ENCODE results near the gene CDH4.

The CDH4 gene

GRCh38 chr20:61600016-61600415, 348.0 kb downstream of the CDH4 start:
- DNase-seq (ENCODE audit: low read depth, low spot score), result no peak

DNA sequence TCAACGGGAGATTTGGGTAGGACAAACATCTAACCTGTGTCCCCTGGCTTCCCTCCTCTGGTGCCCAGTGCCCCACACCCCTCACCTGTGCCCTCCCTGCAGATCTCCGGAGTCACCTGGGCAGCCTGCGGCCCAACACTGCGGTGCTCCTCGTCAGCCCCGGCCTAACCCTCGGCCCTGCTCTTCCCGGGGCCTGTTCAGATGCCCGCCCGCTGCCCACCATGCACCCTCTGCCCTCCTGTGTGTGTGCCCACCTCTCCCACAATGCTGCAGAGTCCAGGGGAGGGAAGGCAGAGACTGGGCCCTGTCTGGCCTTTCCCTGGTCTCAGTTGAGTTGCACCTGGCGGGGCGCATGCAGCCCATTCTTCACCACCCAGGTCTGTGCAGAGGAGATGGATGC, 349.3 kb downstream of the CDH4 start:
- no peak for DNase-seq (ENCODE audit: low read depth, low spot score)

DNA sequence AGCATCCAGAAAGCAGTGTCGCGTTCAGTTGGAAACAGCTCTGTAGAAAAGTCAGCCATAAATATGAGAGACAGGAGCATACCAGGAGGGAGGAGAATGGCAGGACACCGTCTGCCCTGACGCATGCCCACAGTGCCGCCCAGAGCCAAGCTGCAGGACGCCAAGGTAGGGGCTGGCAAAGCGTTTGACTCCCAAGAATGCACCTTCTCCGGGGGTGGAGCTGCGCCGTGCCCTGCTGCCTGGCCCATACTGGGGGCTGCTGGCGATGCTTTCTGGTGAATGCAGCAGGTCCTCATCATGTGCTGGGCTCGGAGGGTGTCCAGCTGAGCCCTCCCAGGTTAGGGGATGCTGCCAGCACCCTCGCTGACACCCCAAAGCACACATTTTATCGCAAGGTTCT, 349.8 kb downstream of the CDH4 start:
- no peak for DNase-seq (ENCODE audit: low read depth, low spot score)

- no peak for DNase-seq (ENCODE audit: low read depth, low spot score)
Observed at GRCh38 chr20:61603715-61604114, 351.7 kb downstream of the CDH4 start.

GRCh38 chr20:61604549-61604948, 352.5 kb downstream of the CDH4 start:
- no peak for DNase-seq (ENCODE audit: low read depth, low spot score)

GRCh38 chr20:61605283-61605682, 353.2 kb downstream of the CDH4 start:
- DNase-seq (ENCODE audit: low read depth, low spot score), result no peak

GRCh38 chr20:61605862-61606557, 353.9 kb downstream of the CDH4 start:
- DNase-seq (ENCODE audit: low read depth, low spot score), result no peak

GRCh38 chr20:61608275-61609085, 356.4 kb downstream of the CDH4 start:
- no peak for DNase-seq (ENCODE audit: low read depth, low spot score)

DNA sequence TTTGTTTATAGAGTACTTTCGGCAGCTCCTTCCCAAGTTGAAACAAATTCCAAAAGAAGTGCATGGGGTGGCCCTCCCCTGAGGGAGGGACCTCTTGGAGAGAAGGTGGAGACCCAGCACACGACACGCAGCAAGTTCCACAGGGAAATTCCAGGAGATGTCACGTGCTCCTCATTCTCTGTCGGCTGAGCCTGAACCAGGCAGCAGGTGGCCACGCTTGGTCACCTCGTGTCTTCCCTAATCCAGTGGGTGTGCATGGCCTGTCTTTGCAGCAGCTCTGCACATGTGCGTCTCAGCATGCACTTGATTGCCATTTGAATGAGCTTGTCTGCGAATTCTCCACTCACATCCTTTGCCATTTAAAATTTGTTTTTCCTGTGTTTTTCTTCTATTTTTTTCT, 357.4 kb downstream of the CDH4 start:
- DNase-seq (ENCODE audit: low read depth, low spot score), result no peak

DNA sequence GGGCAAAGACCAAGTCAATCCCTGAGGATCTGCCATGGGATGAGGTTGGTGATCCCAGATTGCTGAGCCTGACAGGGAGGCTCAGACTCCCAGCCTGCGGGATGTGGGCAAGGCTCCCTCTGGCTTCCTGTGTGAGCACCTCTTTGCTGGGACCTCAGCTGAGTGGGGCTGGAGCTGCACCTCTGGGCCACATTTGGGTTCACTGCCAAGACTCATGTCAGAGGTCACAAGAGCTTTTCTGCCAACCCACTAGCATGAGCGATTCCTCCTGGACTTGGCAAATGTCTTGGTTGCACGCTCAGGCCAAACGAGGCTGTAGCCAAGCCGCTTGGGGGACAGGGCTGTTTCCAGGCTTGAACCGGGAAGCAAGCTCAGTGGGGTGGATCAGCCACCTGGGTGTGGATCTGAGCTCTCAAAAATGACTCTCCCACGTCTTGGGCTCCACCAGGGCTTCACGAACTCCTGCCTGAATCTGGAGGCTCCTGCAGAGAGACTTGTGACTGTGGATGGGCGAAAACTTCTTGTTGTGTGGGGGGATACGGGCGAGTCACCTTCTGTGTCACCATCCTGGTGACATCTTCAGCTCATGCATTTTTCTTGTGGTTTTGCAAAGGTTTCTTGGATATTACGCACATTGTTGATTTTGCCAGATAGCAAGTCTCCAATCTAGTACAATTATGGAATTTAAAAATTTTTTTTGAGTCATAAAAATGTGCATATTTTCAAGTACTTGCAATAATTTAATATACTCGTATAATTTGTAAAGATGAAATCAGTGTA, 359.5 kb downstream of the CDH4 start:
- no peak for DNase-seq (ENCODE audit: low read depth, low spot score)

DNA sequence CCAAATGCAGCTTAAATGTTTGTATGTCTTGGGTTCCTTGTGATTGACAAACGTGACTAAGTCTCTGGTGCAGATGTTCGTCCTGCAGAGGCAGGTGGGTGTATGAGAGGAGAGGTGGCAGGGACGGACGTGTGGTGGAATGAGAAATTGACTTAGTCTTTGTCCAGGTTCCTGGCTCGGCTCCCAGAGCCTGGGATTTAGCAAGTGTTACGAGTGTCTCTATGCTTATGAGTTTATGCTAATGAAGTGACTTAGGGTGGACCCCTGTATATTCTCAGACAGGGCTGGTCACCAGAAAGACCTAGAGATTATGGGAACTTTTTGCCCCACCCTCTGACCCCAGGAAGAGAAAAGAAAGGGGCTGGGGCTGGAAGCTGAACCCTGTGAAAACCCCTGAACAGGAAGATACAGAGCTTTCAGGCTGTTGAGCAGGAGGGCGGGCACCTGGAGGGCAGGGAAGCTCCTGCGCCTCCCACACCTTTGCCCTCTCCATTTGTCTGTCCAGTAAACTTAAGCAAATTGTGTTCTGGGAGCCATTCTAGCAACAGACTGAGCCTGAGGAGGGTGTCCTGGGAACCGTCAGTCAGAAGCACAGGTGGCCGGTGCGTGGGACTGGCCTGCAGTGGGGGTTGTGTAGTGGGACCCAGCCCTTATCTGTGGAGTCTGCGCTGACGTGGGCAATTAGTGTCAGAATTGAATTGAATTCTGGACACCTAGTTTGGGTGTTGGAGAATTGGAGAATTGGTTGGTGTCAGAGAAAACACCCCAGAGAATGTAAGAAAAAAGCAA, 362.1 kb downstream of the CDH4 start:
- no peak for DNase-seq (ENCODE audit: low read depth, low spot score)

DNA sequence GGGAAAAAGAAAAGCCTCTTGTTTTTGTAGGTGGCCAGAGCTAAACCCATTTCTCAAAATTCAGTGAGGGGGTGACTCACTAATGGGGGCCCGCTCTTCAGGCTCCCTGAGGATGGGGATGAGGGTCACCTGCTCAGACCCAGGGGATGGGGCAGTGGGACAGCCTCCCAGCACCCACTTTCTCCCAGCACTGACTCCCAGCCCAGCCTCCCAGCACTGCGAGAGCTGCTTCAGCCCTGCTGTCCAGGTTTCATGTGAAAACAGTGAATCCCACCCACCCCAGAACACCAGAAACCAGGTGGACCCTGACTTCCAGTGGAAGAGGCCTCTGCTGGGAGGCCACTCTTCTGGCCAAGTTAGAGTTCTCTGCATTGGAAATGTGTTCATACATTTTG, 362.6 kb downstream of the CDH4 start:
- no peak for DNase-seq (ENCODE audit: low read depth, low spot score)

DNA sequence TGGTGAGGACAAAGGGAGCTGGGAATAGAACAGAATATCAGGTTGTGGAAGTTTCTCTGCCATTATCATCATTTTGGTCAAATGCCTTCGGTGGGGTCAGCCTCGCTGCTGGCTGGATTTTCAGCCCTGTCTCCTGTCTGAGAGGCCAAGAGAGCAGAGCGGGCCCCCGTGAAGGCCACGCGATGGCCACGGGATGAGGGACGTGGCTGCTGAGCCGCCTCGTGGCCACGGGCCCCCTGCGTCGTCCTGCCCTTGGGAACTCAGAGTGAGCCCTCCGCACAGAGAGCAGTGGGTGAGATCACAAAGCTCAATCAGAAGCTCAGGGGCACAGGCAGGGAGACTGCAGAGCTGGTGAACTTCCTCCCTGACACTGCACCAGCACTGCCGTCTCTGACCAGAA, 363.7 kb downstream of the CDH4 start:
- no peak for DNase-seq (ENCODE audit: low read depth, low spot score)

GRCh38 chr20:61619751-61620150, 367.7 kb downstream of the CDH4 start:
- DNase-seq (ENCODE audit: low read depth, low spot score), result no peak

- no peak for DNase-seq (ENCODE audit: low read depth, low spot score)
Observed at GRCh38 chr20:61620174-61620573, 368.1 kb downstream of the CDH4 start.

- DNase-seq (ENCODE audit: low read depth, low spot score), result no peak
Observed at GRCh38 chr20:61621035-61621730, 369.1 kb downstream of the CDH4 start.

GRCh38 chr20:61621852-61622251, 369.8 kb downstream of the CDH4 start:
- no peak for DNase-seq (ENCODE audit: low read depth, low spot score)

GRCh38 chr20:61623451-61623850, 371.4 kb downstream of the CDH4 start:
- no peak for DNase-seq (ENCODE audit: low read depth, low spot score)

DNA sequence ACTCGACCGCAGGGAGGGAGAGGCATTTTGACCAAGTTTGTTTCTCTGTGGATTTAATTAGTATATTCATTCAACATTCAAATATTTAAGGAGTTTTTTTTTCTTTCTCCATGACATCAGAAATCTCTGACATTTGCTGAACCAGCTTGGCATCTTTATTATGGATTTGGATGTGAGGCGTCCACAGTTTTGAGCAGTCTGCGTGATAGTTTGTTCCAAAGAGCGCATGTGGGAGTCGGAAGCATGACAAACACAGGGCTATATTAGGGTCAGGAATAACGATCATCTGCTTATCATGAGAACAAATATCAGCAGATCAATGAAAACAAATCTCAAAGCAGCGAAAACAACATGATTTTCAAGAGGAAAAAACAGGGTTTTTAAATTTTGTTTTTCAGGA, 373.2 kb downstream of the CDH4 start:
- DNase-seq (ENCODE audit: low read depth, low spot score), result no peak

- DNase-seq (ENCODE audit: low read depth, low spot score), result no peak
Observed at GRCh38 chr20:61626412-61626811, 374.4 kb downstream of the CDH4 start.

DNA sequence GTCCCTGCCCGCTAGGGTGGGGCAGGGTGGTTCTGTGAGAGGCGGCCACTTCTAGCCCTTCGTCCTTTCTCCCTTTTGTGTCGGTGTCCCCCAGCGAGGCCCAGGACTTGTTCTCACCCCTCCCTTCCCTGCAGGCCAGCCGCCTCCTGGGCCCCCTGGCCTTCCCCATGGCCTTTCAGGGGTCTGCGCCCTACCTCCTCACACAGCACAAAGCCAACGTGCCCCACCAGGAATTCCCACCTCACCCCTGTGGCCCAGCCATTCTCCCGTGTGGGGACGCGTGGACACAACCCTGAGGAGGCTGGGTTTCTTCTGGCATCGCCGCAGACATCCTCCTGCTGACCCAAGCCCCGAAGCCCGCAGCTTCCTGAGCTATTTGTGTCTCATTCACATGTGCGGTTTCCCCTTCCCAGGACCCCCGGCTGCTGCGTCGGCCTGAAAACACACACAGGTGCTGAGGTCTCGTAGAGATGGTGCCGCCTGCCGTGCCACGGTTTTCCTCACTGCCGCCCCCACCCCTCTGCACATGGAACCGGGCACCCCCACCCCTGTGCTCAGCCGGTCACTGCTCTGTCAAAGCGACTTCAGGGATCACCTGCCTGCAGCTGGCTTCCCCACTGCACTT, 375.8 kb downstream of the CDH4 start:
- DNase-seq (ENCODE audit: low read depth, low spot score), result no peak
